HepG2 (cell line): ENCODE data around the gene PSME3IP1. TPM values are rescaled to one million over a fixed set of nuclear protein-coding genes. Genes with fewer than 3 reads are reported as not detected.
A peak's percentile ranks its signal among the peaks of the same experiment; 100 is the strongest.

Experiments used
- AFF4 ChIP-seq: sonication (generic); formaldehyde crosslinking; IDR thresholded peaks from 2 replicates; pipeline ENCODE4 v1.4.0; 2020; ENCODE audit warnings: missing genetic modification reagents
- AGO1 ChIP-seq: fragments of 200-400 bp; formaldehyde crosslinking; IDR thresholded peaks from 2 replicates; pipeline ENCODE4 v1.6.1; 2017; ENCODE audit warnings: mild to moderate bottlenecking, low read depth, low read length, moderate library complexity; ENCODE audit not compliant: poor library complexity, severe bottlenecking
- AKAP8 ChIP-seq: sonication (generic); formaldehyde crosslinking; IDR thresholded peaks from 2 replicates; pipeline ENCODE4 v1.5.1; 2020; ENCODE audit warnings: mild to moderate bottlenecking, missing genetic modification reagents
- ATF7 ChIP-seq, 2 experiments: fragments of 450-650 bp in 1 of 2; sonication (generic) in 1 of 2; formaldehyde crosslinking in 1 of 2; IDR thresholded peaks; 2 replicates each; pipeline versions ENCODE4 v1.4.0 to v1.6.1; 2016 to 2020; ENCODE audit warnings: antibody characterized with exemption in 1 of 2, mild to moderate bottlenecking in 1 of 2, missing genetic modification reagents in 1 of 2
- CREB3 ChIP-seq: sonication (generic); formaldehyde crosslinking; IDR thresholded peaks from 2 replicates; pipeline ENCODE4 v1.5.0; 2020; ENCODE audit warnings: missing genetic modification reagents
- DRAP1 ChIP-seq: IDR thresholded peaks from 2 replicates; pipeline ENCODE4 v1.6.1; 2016; ENCODE audit warnings: missing genetic modification reagents, missing compliant biosample characterization
- DZIP1 ChIP-seq: sonication (generic); formaldehyde crosslinking; IDR thresholded peaks from 2 replicates; pipeline ENCODE4 v1.5.0; 2020; ENCODE audit warnings: mild to moderate bottlenecking, missing genetic modification reagents
- EEA1 ChIP-seq: sonication (generic); formaldehyde crosslinking; IDR thresholded peaks from 2 replicates; pipeline ENCODE4 v1.5.1; 2020; ENCODE audit warnings: mild to moderate bottlenecking, missing genetic modification reagents, borderline replicate concordance
- RNF219 ChIP-seq: sonication (generic); formaldehyde crosslinking; IDR thresholded peaks from 2 replicates; pipeline ENCODE4 v1.5.0; 2020; ENCODE audit warnings: mild to moderate bottlenecking, missing genetic modification reagents
- SCMH1 ChIP-seq: sonication (generic); formaldehyde crosslinking; IDR thresholded peaks from 2 replicates; pipeline ENCODE4 v1.9.0; 2021; ENCODE audit warnings: missing genetic modification reagents, mild to moderate bottlenecking, borderline replicate concordance
- SOX6 ChIP-seq, 2 experiments: fragments of 450-650 bp in 1 of 2; sonication (generic) in 1 of 2; formaldehyde crosslinking in 1 of 2; IDR thresholded peaks; 2 replicates each; pipeline versions ENCODE4 v1.4.0 to v1.6.1; 2017 to 2020; ENCODE audit warnings: antibody characterized with exemption in 1 of 2, mild to moderate bottlenecking in 1 of 2, missing genetic modification reagents in 1 of 2
- TBL1XR1 ChIP-seq: fragments of 150-350 bp; IDR thresholded peaks from 2 replicates; pipeline ENCODE4 v1.6.1; 2014; ENCODE audit warnings: borderline replicate concordance, low read length; ENCODE audit not compliant: partially characterized antibody
- YY1 ChIP-seq: IDR thresholded peaks from 2 replicates; pipeline ENCODE4 v1.6.1; 2011; ENCODE audit warnings: low read length, low read depth, moderate library complexity, mild to moderate bottlenecking; ENCODE audit not compliant: insufficient read depth, insufficient replicate concordance
- ZNF260 ChIP-seq: sonication (generic); formaldehyde crosslinking; IDR thresholded peaks from 2 replicates; pipeline ENCODE4 v1.4.0; 2020; ENCODE audit warnings: missing genetic modification reagents, low read depth, mild to moderate bottlenecking, borderline replicate concordance
- ZNF34 ChIP-seq: sonication (generic); formaldehyde crosslinking; IDR thresholded peaks from 2 replicates; pipeline ENCODE4 v1.4.0; 2020; ENCODE audit warnings: mild to moderate bottlenecking, missing genetic modification reagents, borderline replicate concordance
- ZNF615 ChIP-seq: sonication (generic); formaldehyde crosslinking; IDR thresholded peaks from 2 replicates; pipeline ENCODE4 v1.5.0; 2020; ENCODE audit warnings: mild to moderate bottlenecking, missing genetic modification reagents, borderline replicate concordance
- ZNF761 ChIP-seq: sonication (generic); formaldehyde crosslinking; conservative IDR thresholded peaks from 2 replicates; pipeline ENCODE4 v1.4.0; 2020; ENCODE audit warnings: mild to moderate bottlenecking, missing genetic modification reagents
- ZNF850 ChIP-seq: sonication (generic); formaldehyde crosslinking; conservative IDR thresholded peaks from 2 replicates; pipeline ENCODE4 v1.9.0; 2021; ENCODE audit warnings: mild to moderate bottlenecking, missing genetic modification reagents
- polyA plus RNA-seq, 8 experiments: library from polyadenylated mRNA; depleted of rRNA in 3 of 8; stranded (reverse) in 7 of 8; unstranded in 1 of 8; fragments of >200 nt; fragmentation: Illumina TruSeq in 4 of 8; extraction: Trizol in 4 of 8; gene quantifications; 2 replicates each; pipeline versions ENCODE4 v1.2.1 to v1.2.3, GENCODE V29; 2011 to 2016; ENCODE audit warnings: low read depth in 4 of 8, missing spikeins in 1 of 8, mixed read lengths in 1 of 8; ENCODE audit not compliant: insufficient read depth in 1 of 8
- total RNA-seq, 5 experiments: library from RNA; depleted of rRNA; stranded (reverse); fragments of >200 nt; fragmentation: Illumina TruSeq; extraction: Trizol; gene quantifications; 2 replicates each; pipeline ENCODE4 v1.2.3, GENCODE V29; 2016; ENCODE audit warnings: low read depth in 1 of 5

The PSME3IP1 gene
- total and polyA plus RNA-seq, 2 of the 13 experiments (the other 11 are each of a cell fraction or from before 2014, with no cell fraction given) = 90.8 to 99.8 TPM

- no peak for TF ChIP-seq SOX6 (IDR thresholded peaks at IDR 0.05)
- TF ChIP-seq SOX6 (CRISPR knock-in tag; IDR thresholded peaks at IDR 0.05) = peak; percentile 58; the same call in 1 of the 2 replicates
- no peak for TF ChIP-seq ZNF615 (CRISPR knock-in tag)
- TF ChIP-seq YY1 = no peak
- 0 out of 2 replicates have a peak, but pooled peaks have one; percentile 44 for TF ChIP-seq AFF4 (CRISPR knock-in tag)
- TF ChIP-seq ZNF260 (CRISPR knock-in tag) = no peak
- no peak for TF ChIP-seq ZNF850 (CRISPR knock-in tag)
- TF ChIP-seq ZNF34 (CRISPR knock-in tag) = peak; percentile 47; the same call in 1 of the 2 replicates
- no peak for TF ChIP-seq TBL1XR1
- 0 out of 2 replicates have a peak, but pooled peaks have one; percentile 50 for TF ChIP-seq DZIP1 (CRISPR knock-in tag)
- no peak for TF ChIP-seq ATF7 (IDR thresholded peaks at IDR 0.05)
- no peak for TF ChIP-seq ATF7 (CRISPR knock-in tag; IDR thresholded peaks at IDR 0.05)
- TF ChIP-seq AGO1 = no peak
- TF ChIP-seq ZNF761 (CRISPR knock-in tag) = peak; percentile 74; the same call in 1 of the 2 replicates
- TF ChIP-seq EEA1 (CRISPR knock-in tag) = peak; percentile 68; the same call in 1 of the 2 replicates
- TF ChIP-seq SCMH1 (CRISPR knock-in tag) = no peak
- no peak for TF ChIP-seq AKAP8
- TF ChIP-seq CREB3 = 0 out of 2 replicates have a peak, but pooled peaks have one; percentile 3
- TF ChIP-seq RNF219 (CRISPR knock-in tag) = no peak
- TF ChIP-seq DRAP1 (CRISPR knock-in tag) = no peak
Measured at GRCh38 chr16:57185446-57185944, 344 bp downstream of the PSME3IP1 start (continued).
